Measurements from ENCODE around the gene C19orf38. TPM values are rescaled to one million over a fixed set of nuclear protein-coding genes. Genes with fewer than 3 reads are reported as not detected.

Gene C19orf38
- total RNA-seq, 1 donor from 2014 or later: 0.26 TPM

- FAIRE-seq: no peak
- peaks cover 25% of the 10 kb centered on the region for H3K36me3 ChIP-seq (ENCODE audit: control insufficient read depth, insufficient read depth, low read length)
Measured at GRCh38 chr19:10818301-10819123, 29.7 kb upstream of the C19orf38 start.

GRCh38 chr19:10819124-10820060 lies 28.8 kb upstream of the C19orf38 start:
- Histone ChIP-seq H3K4me3 (ENCODE audit: low read depth, low read length) (no peak overlapping the region), H3K36me3 (ENCODE audit: control insufficient read depth, insufficient read depth, low read length) (peaks cover 28% of the 10 kb centered on the region), H3K27me3 (ENCODE audit: control insufficient read depth, insufficient read depth, low read length) (no peaks in the 10 kb centered on the region)
- TF ChIP-seq CTCF (IDR thresholded peaks at IDR 0.05; ENCODE audit: insufficient read depth, low read length, severe bottlenecking): no peak
- FAIRE-seq (no peak), DNase-seq (ENCODE audit: low read depth) (no peak)

More at GRCh38 chr19:10818301-10819123, 29.7 kb upstream of the C19orf38 start:
- Histone ChIP-seq H3K4me3 (ENCODE audit: low read depth, low read length) (no peak overlapping the region), H3K27me3 (ENCODE audit: control insufficient read depth, insufficient read depth, low read length) (no peaks in the 10 kb centered on the region)
- no peak for TF ChIP-seq CTCF (IDR thresholded peaks at IDR 0.05; ENCODE audit: insufficient read depth, low read length, severe bottlenecking)
- no peak for DNase-seq (ENCODE audit: low read depth)

GRCh38 chr19:10820173-10820572 lies 28.0 kb upstream of the C19orf38 start:
- FAIRE-seq (no peak), DNase-seq (ENCODE audit: low read depth) (no peak)
- no peak for TF ChIP-seq CTCF (IDR thresholded peaks at IDR 0.05; ENCODE audit: insufficient read depth, low read length, severe bottlenecking)
- Histone ChIP-seq H3K36me3 (ENCODE audit: control insufficient read depth, insufficient read depth, low read length) (peaks cover 28% of the 10 kb centered on the region), H3K27me3 (ENCODE audit: control insufficient read depth, insufficient read depth, low read length) (no peaks in the 10 kb centered on the region), H3K4me3 (ENCODE audit: low read depth, low read length) (no peak overlapping the region)

GRCh38 chr19:10823690-10824089 lies 24.5 kb upstream of the C19orf38 start:
- Histone ChIP-seq H3K27me3 (ENCODE audit: control insufficient read depth, insufficient read depth, low read length) (no peaks in the 10 kb centered on the region), H3K4me3 (ENCODE audit: low read depth, low read length) (no peak overlapping the region), H3K36me3 (ENCODE audit: control insufficient read depth, insufficient read depth, low read length) (peaks cover 19% of the 10 kb centered on the region)
- FAIRE-seq: no peak
- DNase-seq (ENCODE audit: low read depth): no peak
- no peak for TF ChIP-seq CTCF (IDR thresholded peaks at IDR 0.05; ENCODE audit: insufficient read depth, low read length, severe bottlenecking)

- FAIRE-seq (no peak), DNase-seq (ENCODE audit: low read depth) (no peak)
- TF ChIP-seq CTCF (IDR thresholded peaks at IDR 0.05; ENCODE audit: insufficient read depth, low read length, severe bottlenecking): no peak
- no peaks in the 10 kb centered on the region for H3K27me3 ChIP-seq (ENCODE audit: control insufficient read depth, insufficient read depth, low read length)
- no peak overlapping the region for H3K4me3 ChIP-seq (ENCODE audit: low read depth, low read length)
- peaks cover 21% of the 10 kb centered on the region for H3K36me3 ChIP-seq (ENCODE audit: control insufficient read depth, insufficient read depth, low read length)
Measured at GRCh38 chr19:10826231-10826630, 22.0 kb upstream of the C19orf38 start.

Measured in bronchial epithelial cell (primary cell).